ENCODE measurements around the gene GPNMB.

Gene GPNMB

GRCh38 chr7:23268167-23268566 is 21.6 kb downstream of the GPNMB start:
- DNase-seq (ENCODE audit: extremely low read depth in 1 of 2, low read depth in 1 of 2): no peak

- no peak for DNase-seq (ENCODE audit: extremely low read depth in 1 of 2, low read depth in 1 of 2)
Measured at GRCh38 chr7:23268746-23269145, 22.2 kb downstream of the GPNMB start.

DNA sequence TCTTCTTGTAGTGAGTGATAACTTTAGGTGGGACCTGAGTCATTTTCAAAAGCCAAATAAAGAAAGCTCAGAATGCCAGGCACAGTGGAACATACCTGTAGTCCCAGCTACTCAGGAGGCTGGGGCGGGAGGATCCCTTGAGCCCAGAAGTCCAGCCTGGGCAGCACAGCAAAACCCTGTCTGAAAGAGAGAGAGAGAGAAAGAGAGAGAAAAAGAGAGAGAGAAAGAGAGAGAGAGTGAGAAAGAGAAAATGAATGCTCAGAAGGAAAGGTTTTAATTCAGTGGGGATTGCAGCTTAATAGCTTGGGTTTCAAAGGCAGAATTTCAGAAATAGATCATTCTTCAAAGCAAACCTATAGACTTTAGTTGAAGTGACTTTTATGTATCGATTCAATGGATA is 25.7 kb downstream of the GPNMB start:
- DNase-seq (ENCODE audit: extremely low read depth in 1 of 2, low read depth in 1 of 2): no peak

- DNase-seq (ENCODE audit: extremely low read depth in 1 of 2, low read depth in 1 of 2): peak; percentile 71 to 89
Measured at GRCh38 chr7:23273141-23273599, 26.6 kb downstream of the GPNMB start.

DNA sequence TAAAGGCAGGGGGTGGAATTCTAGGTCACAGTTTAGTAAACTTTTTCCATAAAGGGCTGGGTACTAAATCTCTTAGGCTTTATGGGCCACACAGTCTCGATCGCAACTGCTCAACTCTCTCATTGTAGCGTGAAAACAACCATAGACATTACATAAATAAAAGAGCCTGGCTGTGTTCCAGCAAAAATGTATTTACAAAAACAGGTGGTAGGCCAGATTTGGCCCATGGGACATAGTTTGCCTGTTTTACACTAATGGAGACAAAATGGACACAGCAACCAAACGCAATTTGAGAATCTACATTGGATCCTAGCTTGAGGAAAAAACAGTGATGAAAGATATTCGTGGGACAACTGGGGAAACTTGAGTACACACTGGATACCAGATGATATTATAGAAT is 29.3 kb downstream of the GPNMB start:
- DNase-seq (ENCODE audit: extremely low read depth in 1 of 2, low read depth in 1 of 2): no peak

GRCh38 chr7:23276376-23276775 is 29.8 kb downstream of the GPNMB start:
- no peak for DNase-seq (ENCODE audit: extremely low read depth in 1 of 2, low read depth in 1 of 2)

DNA sequence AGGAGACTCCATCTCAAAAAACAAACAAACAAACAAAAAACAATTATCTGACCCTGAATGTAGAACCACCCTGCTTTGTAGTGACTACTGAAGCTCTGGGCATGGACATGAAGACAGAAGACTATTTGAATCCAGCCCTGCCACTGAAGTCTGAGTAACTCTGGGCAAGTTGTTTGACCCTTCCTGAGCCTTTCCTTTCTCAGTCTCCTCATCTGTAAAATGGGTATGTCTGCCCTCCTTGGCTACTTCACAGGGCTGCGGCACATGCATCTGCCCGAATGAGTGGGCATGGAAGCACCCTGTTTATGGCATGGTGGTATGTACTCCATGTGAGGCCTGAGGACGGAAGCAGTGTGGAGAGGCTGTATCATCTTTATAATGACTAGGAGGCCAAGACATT is 30.4 kb downstream of the GPNMB start:
- no peak for DNase-seq (ENCODE audit: extremely low read depth in 1 of 2, low read depth in 1 of 2)

GRCh38 chr7:23277359-23277989 is 30.9 kb downstream of the GPNMB start:
- no peak for DNase-seq (ENCODE audit: extremely low read depth in 1 of 2, low read depth in 1 of 2)

DNA sequence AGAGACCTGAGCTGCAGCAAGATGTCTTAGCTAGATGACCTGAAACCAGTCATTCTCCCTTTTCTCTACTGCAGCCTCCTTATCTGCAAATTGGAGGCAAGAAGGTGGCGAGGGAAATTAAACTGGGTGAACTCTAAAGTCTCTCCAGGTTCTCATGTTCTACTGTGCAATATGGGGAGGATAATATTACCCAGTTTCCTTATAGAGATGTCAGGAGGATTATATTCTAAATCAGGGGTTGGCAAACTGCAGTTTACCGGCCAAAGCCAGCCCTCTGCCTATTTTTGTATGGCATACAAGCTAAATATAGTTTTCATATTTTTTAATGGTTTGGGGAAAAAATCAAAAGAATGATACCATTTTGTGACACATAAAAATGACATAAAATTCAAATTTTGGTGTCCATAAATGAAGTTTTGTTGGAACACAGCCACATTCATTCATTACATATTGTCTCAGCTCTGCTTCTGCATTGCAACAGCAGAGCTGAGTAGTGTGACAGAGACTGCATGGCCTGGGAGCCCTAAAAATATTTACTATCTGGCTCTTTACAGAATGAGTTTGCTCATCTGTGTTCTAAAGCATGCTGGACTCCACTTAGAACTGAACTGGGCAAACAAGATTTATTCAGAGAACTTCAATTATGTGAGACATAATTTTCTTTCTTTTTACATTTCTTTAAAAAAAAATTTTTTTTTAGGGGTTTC is 33.4 kb downstream of the GPNMB start:
- no peak for DNase-seq (ENCODE audit: extremely low read depth in 1 of 2, low read depth in 1 of 2)

GRCh38 chr7:23283086-23283485 is 36.5 kb downstream of the GPNMB start:
- no peak for DNase-seq (ENCODE audit: extremely low read depth in 1 of 2, low read depth in 1 of 2)

DNA sequence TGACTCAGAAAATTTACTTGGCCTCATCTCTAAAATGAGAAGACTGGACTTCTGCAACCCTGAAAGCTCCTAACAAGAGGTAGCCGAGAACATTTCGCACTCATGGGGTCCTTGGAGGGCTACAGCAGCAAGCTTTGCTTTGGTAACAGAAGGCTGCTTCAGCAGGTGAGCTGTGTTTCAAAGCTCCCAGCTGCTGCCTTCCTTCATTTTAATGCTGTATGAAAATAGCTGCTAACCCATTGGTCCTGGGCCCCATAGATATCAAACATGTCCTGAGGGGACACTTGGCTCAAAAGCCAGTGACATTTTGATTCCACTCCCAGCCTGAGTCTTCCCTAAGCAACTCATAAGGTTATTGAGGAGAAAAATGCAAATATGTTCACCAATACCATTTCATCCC is 38.3 kb downstream of the GPNMB start:
- DNase-seq (ENCODE audit: extremely low read depth in 1 of 2, low read depth in 1 of 2): no peak

DNA sequence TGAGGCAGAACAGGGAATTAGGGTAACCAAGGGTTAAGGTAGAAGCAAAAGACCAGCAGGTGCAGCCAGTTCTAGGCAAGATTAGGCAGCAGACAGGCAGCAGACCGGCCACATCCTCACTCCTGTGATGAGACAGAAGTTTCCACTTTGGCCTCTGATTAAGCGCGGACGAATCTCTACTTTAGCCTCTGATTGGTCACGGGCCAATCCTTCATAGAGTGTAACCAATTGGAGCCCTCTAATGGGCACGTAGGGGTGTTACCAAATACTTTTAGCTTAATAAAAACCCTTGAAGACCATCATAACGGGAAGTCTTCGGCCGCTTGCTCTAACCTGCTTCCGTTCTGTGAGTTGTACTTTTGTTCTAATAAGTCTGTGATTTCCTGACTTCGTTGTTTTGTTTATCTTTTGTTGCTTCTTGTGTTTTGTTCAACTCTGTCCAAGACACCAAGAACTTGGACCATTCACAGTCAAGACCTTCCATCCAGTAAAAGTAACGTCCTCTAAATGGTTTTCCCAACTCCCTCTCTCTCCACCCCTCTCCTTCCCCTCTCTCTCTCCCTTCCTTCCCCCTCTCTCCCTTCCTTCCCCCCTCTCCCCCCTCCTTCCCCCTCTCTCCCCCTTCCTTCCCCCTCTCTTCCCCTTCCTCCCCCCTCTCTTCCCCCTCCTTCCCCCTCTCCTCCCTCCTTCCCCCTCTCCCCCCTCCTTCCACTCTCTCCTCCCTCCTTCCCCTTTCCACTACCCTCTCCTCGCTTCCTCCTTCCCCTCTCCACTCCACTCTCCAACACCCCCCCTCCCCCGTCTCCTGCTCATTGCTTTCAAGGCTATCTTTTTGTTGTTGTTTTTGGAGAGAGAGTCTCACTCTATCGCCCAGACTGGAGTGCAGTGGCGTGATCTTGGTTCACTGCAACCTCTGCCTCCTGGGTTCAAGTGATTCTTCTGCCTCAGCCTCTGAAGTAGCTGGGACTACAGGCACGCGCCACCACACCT is 39.4 kb downstream of the GPNMB start:
- DNase-seq (ENCODE audit: extremely low read depth in 1 of 2, low read depth in 1 of 2): no peak

- DNase-seq (ENCODE audit: extremely low read depth in 1 of 2, low read depth in 1 of 2): no peak
Measured at GRCh38 chr7:23287612-23288011, 41.0 kb downstream of the GPNMB start.

DNA sequence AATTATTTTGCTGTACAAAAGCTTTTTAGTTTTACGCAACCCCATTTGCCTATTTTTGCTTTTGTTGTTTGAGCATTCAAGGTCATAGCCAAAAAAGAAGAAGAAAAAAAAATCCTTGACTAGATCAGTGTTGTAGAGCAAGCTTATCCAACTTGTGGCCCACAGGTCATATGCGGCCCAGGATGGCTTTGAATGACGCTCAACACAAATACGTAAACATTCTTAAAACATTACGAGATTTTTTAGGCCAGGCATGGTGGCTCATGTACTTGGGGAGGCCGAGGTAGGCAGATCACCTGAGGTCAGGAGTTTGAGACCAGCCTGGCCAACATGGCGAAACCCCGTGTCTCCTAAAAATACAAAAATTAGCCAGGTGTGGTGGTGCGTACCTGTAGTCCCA is 44.4 kb downstream of the GPNMB start:
- DNase-seq (ENCODE audit: extremely low read depth in 1 of 2, low read depth in 1 of 2): no peak

- no peak for DNase-seq (ENCODE audit: extremely low read depth in 1 of 2, low read depth in 1 of 2)
Measured at GRCh38 chr7:23291957-23292560, 45.5 kb downstream of the GPNMB start.

- DNase-seq (ENCODE audit: extremely low read depth in 1 of 2, low read depth in 1 of 2): no peak
Measured at GRCh38 chr7:23292623-23293022, 46.0 kb downstream of the GPNMB start.

GRCh38 chr7:23293500-23294073 is 47.0 kb downstream of the GPNMB start:
- no peak for DNase-seq (ENCODE audit: extremely low read depth in 1 of 2, low read depth in 1 of 2)

GRCh38 chr7:23294549-23295400 is 48.2 kb downstream of the GPNMB start:
- DNase-seq (ENCODE audit: extremely low read depth in 1 of 2, low read depth in 1 of 2): no peak

- no peak for DNase-seq (ENCODE audit: extremely low read depth in 1 of 2, low read depth in 1 of 2)
Measured at GRCh38 chr7:23295401-23295697, 48.8 kb downstream of the GPNMB start.

All from stimulated activated CD8-positive, alpha-beta memory T cell treated with anti-CD3 and anti-CD28 coated beads, Interleukin-7, amount 100 ng/mL, for 48 hours (primary cell).